Activated CD8-positive, alpha-beta T cell treated with anti-CD3 and anti-CD28 coated beads, Interleukin-2, amount 10 ng/mL, durations not matched to agents 7 days and 5 days (primary cell): ENCODE results near the gene ZNF800. TPM values are rescaled to one million over a fixed set of nuclear protein-coding genes. Genes with fewer than 3 reads are reported as not detected.
"Not testable (repeated sequence)": the region's sequence is repeated elsewhere in the genome, so short reads cannot be mapped to it uniquely, and the experiment has no call there.

ENCODE experiments used
- ATAC-seq: fragments of 150-1000 bp; cut with Tn5 transposase; one replicate; pipeline ENCODE4 v1.10.0; 2021; ENCODE audit warnings: moderate library complexity
- CTCF ChIA-PET: fragments of 350-600 bp; sonication (Branson Sonifier 250); formaldehyde crosslinking; loops from one replicate; lab custom pipeline; 2021; ENCODE audit warnings: antibody characterized with exemption; lab: Charles Lee
- POLR2A ChIA-PET: fragments of 350-600 bp; sonication (Branson Sonifier 250); formaldehyde crosslinking; loops from one replicate; lab custom pipeline; 2021; ENCODE audit warnings: antibody characterized with exemption; lab: Charles Lee
- DNase-seq: peaks from one replicate; pipeline ENCODE4 v3.0.0-alpha.2; 2020
- H3K27ac Mint-ChIP-seq: one replicate; pipeline ENCODE4 v1.8.0; 2021; ENCODE audit warnings: mild to moderate bottlenecking, mixed read lengths
- H3K27me3 Mint-ChIP-seq: one replicate; pipeline ENCODE4 v1.8.0; 2021; ENCODE audit warnings: low read depth, mixed read lengths
- H3K36me3 Mint-ChIP-seq: one replicate; pipeline ENCODE4 v1.8.0; 2021; ENCODE audit warnings: low read depth, mixed read lengths
- H3K4me1 Mint-ChIP-seq: one replicate; pipeline ENCODE4 v1.8.0; 2021; ENCODE audit warnings: low read depth, mixed read lengths
- H3K4me3 Mint-ChIP-seq: one replicate; pipeline ENCODE4 v1.8.0; 2021; ENCODE audit warnings: mild to moderate bottlenecking, mixed read lengths
- H3K9me3 Mint-ChIP-seq: one replicate; pipeline ENCODE4 v1.8.0; 2022; ENCODE audit warnings: mixed read lengths; ENCODE audit not compliant: insufficient read depth
- total RNA-seq, 2 experiments: library from RNA; stranded (reverse); gene quantifications; one replicate each; pipeline ENCODE4 v1.2.3, GENCODE V29; 2021

Gene ZNF800, protein sequence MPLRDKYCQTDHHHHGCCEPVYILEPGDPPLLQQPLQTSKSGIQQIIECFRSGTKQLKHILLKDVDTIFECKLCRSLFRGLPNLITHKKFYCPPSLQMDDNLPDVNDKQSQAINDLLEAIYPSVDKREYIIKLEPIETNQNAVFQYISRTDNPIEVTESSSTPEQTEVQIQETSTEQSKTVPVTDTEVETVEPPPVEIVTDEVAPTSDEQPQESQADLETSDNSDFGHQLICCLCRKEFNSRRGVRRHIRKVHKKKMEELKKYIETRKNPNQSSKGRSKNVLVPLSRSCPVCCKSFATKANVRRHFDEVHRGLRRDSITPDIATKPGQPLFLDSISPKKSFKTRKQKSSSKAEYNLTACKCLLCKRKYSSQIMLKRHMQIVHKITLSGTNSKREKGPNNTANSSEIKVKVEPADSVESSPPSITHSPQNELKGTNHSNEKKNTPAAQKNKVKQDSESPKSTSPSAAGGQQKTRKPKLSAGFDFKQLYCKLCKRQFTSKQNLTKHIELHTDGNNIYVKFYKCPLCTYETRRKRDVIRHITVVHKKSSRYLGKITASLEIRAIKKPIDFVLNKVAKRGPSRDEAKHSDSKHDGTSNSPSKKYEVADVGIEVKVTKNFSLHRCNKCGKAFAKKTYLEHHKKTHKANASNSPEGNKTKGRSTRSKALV
- total RNA-seq, result 10 to 100 TPM; 40.7 to 43.2 TPM

DNA sequence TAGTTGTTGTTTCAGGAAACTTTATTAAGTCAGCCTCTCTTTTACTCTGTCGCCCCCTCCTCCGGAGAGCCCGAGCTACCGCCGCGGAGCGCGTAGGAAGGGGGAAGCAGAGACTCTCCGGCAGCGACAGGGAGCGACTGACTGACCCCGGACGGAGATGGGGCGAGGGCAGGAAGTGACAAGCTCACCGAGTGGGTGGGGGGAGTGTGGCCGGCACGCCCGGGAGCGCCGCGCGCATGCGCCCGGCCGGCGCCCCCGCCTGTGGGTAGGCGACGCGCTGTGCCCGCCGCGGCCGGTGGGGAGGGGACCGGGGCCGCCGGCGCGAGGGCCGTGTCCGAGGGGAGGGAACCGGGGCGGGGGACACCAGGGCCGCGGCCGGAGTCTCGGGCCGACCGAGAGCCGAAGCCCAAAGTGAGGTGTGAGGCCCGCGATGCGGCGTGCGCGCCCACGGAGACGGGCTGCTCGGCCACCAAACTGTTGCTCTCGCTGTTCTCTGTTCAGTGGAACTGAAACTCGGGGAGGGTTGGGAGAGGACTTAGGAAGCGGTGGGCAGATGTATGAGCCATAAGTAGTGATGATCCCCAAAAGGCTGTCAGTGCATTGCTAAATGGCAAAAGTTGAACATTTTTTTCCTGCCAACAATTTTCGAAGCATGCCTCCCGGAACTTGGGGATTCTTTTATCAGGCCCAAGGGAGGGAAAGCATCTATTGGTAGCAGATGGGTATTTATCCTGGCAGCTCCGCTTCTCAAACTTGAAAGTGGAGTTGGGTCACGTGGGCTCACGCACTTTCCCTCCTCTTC lies at the start of gene ZNF800:
Gene ZNF800 (minus strand): TSS at position 143 of the 802 bp plus-strand sequence. CDS start 1,151 bp downstream, outside the sequence.
- Mint-ChIP-seq H3K27me3 (no peaks in the 10 kb centered on the region), H3K36me3 (peaks cover 35% of the 10 kb centered on the region), H3K4me3 (peak within 1 kb of the TSS; percentile 98), H3K4me1 (peaks cover 59% of the 10 kb centered on the region), H3K27ac (peak within 1 kb of the TSS; percentile 98), H3K9me3 (no peaks in the 10 kb centered on the region)
- peak; percentile 81 for ATAC-seq
- peak; percentile 91 for DNase-seq
- ChIA-PET CTCF (interaction anchor here (1.1 to 6.1 kb wide), 7 partner anchors 12 to 54 kb away, joined by 3 to 35 read pairs (median 10); no protein-coding TSS in a partner anchor), POLR2A (interaction anchor here (0.6 to 3.2 kb wide), 29 partner anchors 8 to 1009 kb away, joined by 3 to 51 read pairs (median 5); partner anchors contain the start of genes ARF5 and GCC1)

DNA sequence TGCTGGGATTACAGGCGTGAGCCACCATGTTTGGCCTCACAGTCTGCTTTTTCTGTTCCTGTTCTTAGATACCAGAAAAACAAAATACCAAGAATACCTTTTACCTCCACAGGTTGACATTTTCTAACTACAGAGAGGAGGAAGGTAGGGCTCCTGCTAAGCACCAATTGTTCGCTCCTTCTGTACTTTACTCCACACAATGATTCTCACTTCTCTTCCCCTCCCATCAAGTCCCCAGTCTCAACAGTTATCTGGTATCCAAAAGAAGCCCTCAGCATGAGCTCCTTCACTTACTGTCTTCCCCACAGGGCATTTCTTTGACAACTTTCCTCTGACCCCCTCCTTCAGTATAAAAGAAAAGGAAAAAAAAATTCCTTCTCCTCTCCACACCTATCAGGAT lies 47.7 kb upstream of the ZNF800 start:
- Mint-ChIP-seq H3K9me3 (no peaks in the 10 kb centered on the region), H3K36me3 (no peaks in the 10 kb centered on the region), H3K4me1 (no peaks in the 10 kb centered on the region), H3K27me3 (peaks cover 18% of the 10 kb centered on the region), H3K4me3 (no peak overlapping the region), H3K27ac (no peak overlapping the region)
- CTCF ChIA-PET, result no interaction called here
- ATAC-seq (no peak), DNase-seq (no peak)
- POLR2A ChIA-PET, result no interaction called here

DNA sequence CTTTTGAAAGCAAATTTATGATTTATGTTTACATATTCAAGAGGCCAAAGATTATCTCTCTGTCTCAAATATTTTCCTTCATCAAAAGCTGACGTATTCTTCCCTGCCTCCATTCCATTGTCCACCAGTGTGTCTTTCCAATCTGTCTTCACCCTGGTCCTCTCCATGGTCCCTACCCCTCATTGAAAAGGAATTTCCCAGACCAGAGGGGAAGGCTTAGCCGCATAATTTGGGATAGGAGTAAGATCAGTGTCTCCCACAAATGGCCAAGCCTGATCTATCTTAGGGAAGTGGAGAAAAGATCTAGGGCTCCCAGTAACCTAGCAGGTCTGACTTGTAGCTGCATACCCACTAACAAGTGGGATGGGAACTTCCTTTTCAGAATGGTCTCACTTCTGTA lies 46.3 kb upstream of the ZNF800 start:
- ATAC-seq (no peak), DNase-seq (no peak)
- H3K4me1 Mint-ChIP-seq, result no peaks in the 10 kb centered on the region
- POLR2A ChIA-PET, result no interaction called here
- no peaks in the 10 kb centered on the region for H3K9me3 Mint-ChIP-seq
- H3K27me3 Mint-ChIP-seq, result peaks cover 16% of the 10 kb centered on the region
- H3K27ac Mint-ChIP-seq, result no peak overlapping the region
- no peaks in the 10 kb centered on the region for H3K36me3 Mint-ChIP-seq
- CTCF ChIA-PET, result no interaction called here
- no peak overlapping the region for H3K4me3 Mint-ChIP-seq

DNA sequence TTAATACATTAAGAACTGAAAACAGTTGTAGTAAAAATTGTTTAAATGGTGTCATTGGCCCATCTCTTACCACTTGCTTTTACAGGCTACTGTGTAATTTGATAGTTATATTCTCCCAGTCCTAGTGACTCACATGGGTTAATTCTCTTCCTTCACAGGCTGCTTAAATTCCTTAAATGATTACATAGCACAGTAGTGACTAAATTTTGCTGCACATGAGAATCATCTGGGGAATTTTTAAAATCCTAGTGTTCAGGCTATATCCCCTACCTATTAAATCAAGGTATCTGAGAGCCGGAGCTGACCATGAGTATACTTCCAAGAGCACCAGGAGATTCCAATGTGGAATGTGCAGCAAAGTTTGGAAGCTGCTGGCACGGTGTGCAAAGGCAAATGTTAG lies 45.3 kb upstream of the ZNF800 start:
- H3K36me3 Mint-ChIP-seq, result no peaks in the 10 kb centered on the region
- DNase-seq (no peak), ATAC-seq (no peak)
- POLR2A ChIA-PET, result no interaction called here
- H3K4me1 Mint-ChIP-seq, result no peaks in the 10 kb centered on the region
- CTCF ChIA-PET, result interaction anchor here (1.4 kb wide), 1 partner anchor 10 kb away, joined by 6 read pairs; no protein-coding TSS in a partner anchor
- peaks cover 13% of the 10 kb centered on the region for H3K27me3 Mint-ChIP-seq
- H3K9me3 Mint-ChIP-seq, result no peaks in the 10 kb centered on the region
- no peak overlapping the region for H3K4me3 Mint-ChIP-seq
- H3K27ac Mint-ChIP-seq, result no peak overlapping the region

DNA sequence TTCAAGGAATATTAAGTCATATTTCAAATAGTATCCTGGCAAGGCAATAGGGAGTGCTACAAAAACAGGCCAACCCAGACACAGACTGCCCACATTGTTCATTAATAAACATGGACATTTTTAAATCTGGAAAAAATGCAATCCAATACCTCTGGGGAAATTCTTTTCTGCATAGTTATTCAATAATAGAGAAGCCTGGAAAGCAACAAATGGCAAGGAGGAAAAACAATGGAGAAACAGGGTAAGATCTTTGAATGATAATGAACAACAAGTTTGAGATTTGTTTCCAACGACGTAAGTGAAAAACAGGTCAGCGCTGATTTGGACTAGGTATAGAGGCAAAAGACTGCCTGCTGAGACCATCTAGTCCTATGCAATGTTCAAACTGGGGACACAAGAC lies 44.7 kb upstream of the ZNF800 start:
- CTCF ChIA-PET, result interaction anchor here (1.4 kb wide), 1 partner anchor 10 kb away, joined by 6 read pairs; no protein-coding TSS in a partner anchor
- no peak overlapping the region for H3K4me3 Mint-ChIP-seq

DNA sequence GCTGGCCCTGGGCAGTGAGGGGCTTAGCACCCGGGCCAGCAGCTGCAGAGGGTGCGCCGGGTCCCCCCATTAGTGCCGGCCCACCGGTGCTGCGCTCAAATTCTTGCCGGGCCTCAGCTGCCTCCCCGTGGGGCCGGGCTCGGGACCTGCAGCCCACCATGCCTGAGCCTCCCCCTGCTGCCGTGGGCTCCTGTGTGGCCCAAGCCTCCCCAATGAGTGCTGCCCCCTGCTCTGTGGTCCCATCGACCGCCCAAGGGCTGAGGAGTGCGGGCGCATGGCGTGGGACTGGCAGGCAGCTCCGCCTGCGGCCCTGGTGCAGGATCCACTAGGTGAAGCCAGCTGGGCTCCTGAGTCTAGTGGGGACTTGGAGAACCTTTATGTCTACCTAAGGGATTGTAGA lies 36.8 kb upstream of the ZNF800 start:
- not testable (repeated sequence) for DNase-seq, H3K4me1 Mint-ChIP-seq, ATAC-seq, H3K27ac Mint-ChIP-seq, H3K4me3 Mint-ChIP-seq, H3K36me3 Mint-ChIP-seq, H3K9me3 Mint-ChIP-seq
- H3K27me3 Mint-ChIP-seq, result peaks cover 15% of the 10 kb centered on the region
- ChIA-PET POLR2A (interaction anchor here (0.8 kb wide), 1 partner anchor 38 kb away, joined by 3 read pairs; no protein-coding TSS in a partner anchor), CTCF (interaction anchor here (2.0 kb wide), 1 partner anchor 18 kb away, joined by 4 read pairs; no protein-coding TSS in a partner anchor)

More for the DNA sequence above, 44.7 kb upstream of the ZNF800 start:
- H3K36me3 Mint-ChIP-seq, result no peaks in the 10 kb centered on the region
- no peak overlapping the region for H3K27ac Mint-ChIP-seq
- peaks cover 8% of the 10 kb centered on the region for H3K27me3 Mint-ChIP-seq
- POLR2A ChIA-PET, result no interaction called here
- no peaks in the 10 kb centered on the region for H3K4me1 Mint-ChIP-seq
- DNase-seq (no peak), ATAC-seq (no peak)
- H3K9me3 Mint-ChIP-seq, result no peaks in the 10 kb centered on the region

DNA sequence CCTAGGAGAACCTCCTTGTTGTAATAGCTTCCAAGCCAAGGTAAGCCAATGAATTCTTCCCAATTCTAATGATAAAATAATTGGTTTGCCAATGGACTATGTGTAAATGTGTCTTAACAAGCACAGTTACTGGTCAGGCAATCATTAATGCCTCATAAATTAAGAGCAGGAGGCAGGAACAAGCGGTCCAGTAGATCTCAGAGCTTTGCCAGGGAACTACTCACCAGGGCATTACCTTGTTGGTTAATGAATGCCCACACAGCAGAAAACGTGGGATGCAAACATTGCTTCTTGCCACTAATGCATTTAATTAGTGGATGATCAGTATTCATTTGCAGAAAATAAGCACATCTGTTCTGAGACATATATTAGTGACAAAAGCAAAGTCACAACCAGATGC lies 26.7 kb upstream of the ZNF800 start:
- Mint-ChIP-seq H3K4me3 (no peak overlapping the region), H3K4me1 (peaks cover 37% of the 10 kb centered on the region), H3K9me3 (no peaks in the 10 kb centered on the region), H3K27me3 (peaks cover 6% of the 10 kb centered on the region), H3K36me3 (peaks cover 8% of the 10 kb centered on the region), H3K27ac (no peak overlapping the region)
- POLR2A ChIA-PET, result interaction anchor here (3.1 kb wide), 1 partner anchor 27 kb away, joined by 15 read pairs; the partner anchor contains the start of gene ZNF800
- no peak for DNase-seq
- no peak for ATAC-seq
- CTCF ChIA-PET, result no interaction called here

DNA sequence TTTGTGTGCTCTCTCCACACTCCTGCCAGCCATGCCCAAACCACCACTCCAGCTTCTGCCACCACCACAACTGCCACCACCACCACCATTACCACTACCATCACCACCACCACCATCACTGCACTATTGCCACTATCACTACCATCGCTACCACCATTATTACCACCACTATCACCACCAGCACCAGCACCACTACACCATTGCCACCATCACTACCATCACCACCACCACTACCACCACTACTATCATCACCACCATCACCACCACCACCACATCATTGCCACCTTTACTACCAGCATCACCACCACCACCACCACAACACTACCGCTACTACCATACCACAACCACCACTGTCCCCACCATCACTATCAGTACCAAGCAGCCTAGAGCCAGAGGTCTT lies 26.0 kb upstream of the ZNF800 start:
- peak overlapping the region; percentile 14 for H3K27ac Mint-ChIP-seq
- CTCF ChIA-PET, result interaction anchor here (0.7 kb wide), 1 partner anchor 13 kb away, joined by 3 read pairs; no protein-coding TSS in a partner anchor
- POLR2A ChIA-PET, result interaction anchor here (0.6 to 3.1 kb wide), 2 partner anchors 27 to 158 kb away, joined by 3 to 15 read pairs; partner anchors contain the start of gene ZNF800
- DNase-seq (no peak), ATAC-seq (no peak)
- H3K9me3 Mint-ChIP-seq, result no peaks in the 10 kb centered on the region
- peaks cover 44% of the 10 kb centered on the region for H3K4me1 Mint-ChIP-seq
- peaks cover 8% of the 10 kb centered on the region for H3K36me3 Mint-ChIP-seq
- peaks cover 2% of the 10 kb centered on the region for H3K27me3 Mint-ChIP-seq
- no peak overlapping the region for H3K4me3 Mint-ChIP-seq

DNA sequence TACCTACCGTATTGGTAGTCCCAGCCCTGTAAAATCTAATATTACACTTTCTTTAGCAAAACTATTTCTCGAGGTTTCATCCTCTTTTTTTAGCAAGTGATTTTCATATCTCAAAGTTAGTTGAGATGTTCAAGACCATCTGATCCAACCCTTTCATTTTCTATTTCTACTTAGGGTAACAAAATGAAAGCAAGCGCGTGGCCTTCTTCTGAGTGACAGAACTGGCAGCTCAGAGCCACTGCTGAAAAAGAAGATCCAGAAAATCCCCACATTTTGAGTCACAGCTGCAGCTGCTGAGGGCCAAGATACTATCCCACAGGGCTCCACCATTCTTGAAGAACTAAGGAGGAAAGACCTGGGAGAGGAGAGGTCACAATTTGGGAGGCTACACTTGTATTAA lies 24.8 kb upstream of the ZNF800 start:
- ChIA-PET CTCF (interaction anchor here (1.0 to 1.9 kb wide), 3 partner anchors 13 to 30 kb away, joined by 3 to 7 read pairs (median 4); partner anchors contain the start of gene ZNF800), POLR2A (interaction anchor here (3.1 kb wide), 1 partner anchor 25 kb away, joined by 15 read pairs; the partner anchor contains the start of gene ZNF800)
- DNase-seq (no peak), ATAC-seq (no peak)
- Mint-ChIP-seq H3K36me3 (peaks cover 8% of the 10 kb centered on the region), H3K27me3 (no peaks in the 10 kb centered on the region), H3K4me3 (peak overlapping the region; percentile 23), H3K27ac (peak overlapping the region; percentile 79), H3K9me3 (no peaks in the 10 kb centered on the region), H3K4me1 (peaks cover 54% of the 10 kb centered on the region)

DNA sequence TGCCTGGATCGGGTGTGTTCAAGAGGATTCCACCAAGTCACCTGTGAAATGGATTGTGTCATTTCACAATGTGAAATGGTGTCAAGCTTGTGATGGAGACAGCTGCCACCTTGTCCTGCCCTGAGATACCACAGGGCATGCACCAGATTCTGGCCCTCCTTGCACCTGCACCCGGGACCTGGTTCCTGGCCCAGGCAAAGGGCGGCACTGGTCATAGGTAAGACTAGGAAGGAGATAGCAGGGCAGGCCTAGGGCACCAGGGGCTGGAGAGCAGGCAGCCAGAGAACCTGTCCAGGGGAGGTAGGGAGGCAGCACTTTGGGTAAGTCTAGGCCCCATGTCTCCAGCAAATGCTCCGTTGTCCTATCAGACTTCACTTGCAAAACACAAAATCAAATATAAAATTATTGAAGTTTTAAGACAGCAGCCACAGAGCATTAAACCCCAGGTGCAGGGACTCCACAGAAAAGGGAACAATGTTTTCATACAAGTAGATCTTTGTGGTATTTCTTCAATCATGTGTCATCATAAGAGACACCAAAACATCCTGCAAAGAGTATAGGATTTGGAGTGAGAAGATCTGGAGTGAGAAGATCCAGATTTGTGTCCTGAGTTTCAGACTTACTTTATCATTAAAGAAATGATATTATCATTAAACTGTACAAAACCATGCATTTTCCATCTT lies 22.7 kb upstream of the ZNF800 start:
- ChIA-PET CTCF (interaction anchor here (0.8 to 2.3 kb wide), 5 partner anchors 10 to 67 kb away, joined by 3 to 15 read pairs (median 5); partner anchors contain the start of gene ZNF800), POLR2A (interaction anchor here (2.0 to 3.2 kb wide), 2 partner anchors 23 to 170 kb away, joined by 5 to 51 read pairs; partner anchors contain the start of genes GCC1 and ZNF800)
- Mint-ChIP-seq H3K36me3 (peaks cover 8% of the 10 kb centered on the region), H3K4me1 (peaks cover 55% of the 10 kb centered on the region), H3K4me3 (no peak overlapping the region), H3K27ac (peak overlapping the region; percentile 86), H3K9me3 (no peaks in the 10 kb centered on the region), H3K27me3 (no peaks in the 10 kb centered on the region)
- ATAC-seq (no peak), DNase-seq (no peak)
